Fibroblast of lung (primary cell): Measurements from ENCODE around the gene CAMK2G. TPM values are rescaled to one million over a fixed set of nuclear protein-coding genes. Genes with fewer than 3 reads are reported as not detected.

ENCODE experiments used
- DNase-seq, 2 donors: peaks; one replicate each; pipeline versions ENCODE4 v3.0.0 to v3.0.0-alpha.2; 2010; ENCODE audit warnings: low read depth in 2 of 2
- H2AFZ ChIP-seq: 2 replicates; pipeline ENCODE4 v1.5.1; 2012; ENCODE audit warnings: low read length, control low read depth, inconsistent platforms
- H3K27ac ChIP-seq: 2 replicates; pipeline ENCODE4 v1.5.1; 2011; ENCODE audit warnings: low read length, control low read depth; ENCODE audit not compliant: insufficient read depth
- H3K27me3 ChIP-seq: 2 replicates; pipeline ENCODE4 v1.5.1; 2011; ENCODE audit warnings: mild to moderate bottlenecking, low read length; ENCODE audit not compliant: control insufficient read depth, insufficient read depth
- H3K36me3 ChIP-seq: 2 replicates; pipeline ENCODE4 v1.5.1; 2011; ENCODE audit warnings: low read length; ENCODE audit not compliant: control insufficient read depth, insufficient read depth
- H3K4me1 ChIP-seq: 2 replicates; pipeline ENCODE4 v1.5.1; 2011; ENCODE audit warnings: low read length; ENCODE audit not compliant: control insufficient read depth, insufficient read depth; ENCODE audit errors: extremely low read depth
- H3K4me2 ChIP-seq: 2 replicates; pipeline ENCODE4 v1.5.1; 2011; ENCODE audit warnings: low read length, control low read depth; ENCODE audit not compliant: insufficient read depth; ENCODE audit errors: extremely low read depth
- H3K4me3 ChIP-seq, 4 experiments: fragments of 200-600 bp in 1 of 4; sonication (generic) in 1 of 4; replicated peaks in 1 of 4; 2 replicates each; pipeline ENCODE4 v1.5.1; 2011 to 2016; ENCODE audit warnings: low read length in 4 of 4, low read depth in 3 of 4, mild to moderate bottlenecking in 3 of 4, control low read depth in 2 of 4, inconsistent platforms in 1 of 4, mixed read lengths in 1 of 4; ENCODE audit not compliant: insufficient read depth in 1 of 4; ENCODE audit errors: control extremely low read depth in 1 of 4
- H3K79me2 ChIP-seq: 2 replicates; pipeline ENCODE4 v1.5.1; 2012; ENCODE audit warnings: mild to moderate bottlenecking, low read length, inconsistent platforms; ENCODE audit not compliant: control insufficient read depth, insufficient read depth
- H3K9ac ChIP-seq: 2 replicates; pipeline ENCODE4 v1.5.1; 2011; ENCODE audit warnings: mild to moderate bottlenecking, low read length, control low read depth; ENCODE audit not compliant: insufficient read depth
- H3K9me3 ChIP-seq: 2 replicates; pipeline ENCODE4 v1.5.1; 2012; ENCODE audit warnings: low read depth, low read length; ENCODE audit not compliant: control insufficient read depth, insufficient read depth
- H4K20me1 ChIP-seq: 2 replicates; pipeline ENCODE4 v1.5.1; 2011; ENCODE audit warnings: low read length; ENCODE audit not compliant: control insufficient read depth, insufficient read depth; ENCODE audit errors: extremely low read depth
- EZH2 ChIP-seq: IDR thresholded peaks from 2 replicates; pipeline ENCODE4 v1.5.1; 2012; ENCODE audit warnings: low read length, control low read depth, mild to moderate bottlenecking; ENCODE audit errors: missing control alignments
- polyA plus RNA-seq, 2 donors: library from polyadenylated mRNA; depleted of rRNA in 1 of 2; stranded (reverse) in 1 of 2; unstranded in 1 of 2; fragments of >200 nt; gene quantifications; 2 replicates each; pipeline ENCODE4 v1.2.1, GENCODE V29; 2011 to 2012; ENCODE audit warnings: missing spikeins in 1 of 2
- total RNA-seq: library from RNA; depleted of rRNA; stranded (reverse); fragments of >200 nt; gene quantifications from 2 replicates; pipeline ENCODE4 v1.2.1, GENCODE V29; 2014
- TF ChIP-seq, protein P1 (sequence below), 2 donors: IDR thresholded peaks in 1 of 2; conservative IDR thresholded peaks in 1 of 2; 1 replicate in 1 of 2; 2 replicates in 1 of 2; pipeline ENCODE4 v1.5.1; 2011 to 2012; ENCODE audit warnings: low read length in 2 of 2, control low read depth in 1 of 2, inconsistent platforms in 1 of 2, low read depth in 1 of 2, mild to moderate bottlenecking in 1 of 2

The CAMK2G gene
- total and polyA plus RNA-seq, 2 donors (not counting 1 experiment from before 2014, with no cell fraction given) = 25.9 to 32.2 TPM

DNA sequence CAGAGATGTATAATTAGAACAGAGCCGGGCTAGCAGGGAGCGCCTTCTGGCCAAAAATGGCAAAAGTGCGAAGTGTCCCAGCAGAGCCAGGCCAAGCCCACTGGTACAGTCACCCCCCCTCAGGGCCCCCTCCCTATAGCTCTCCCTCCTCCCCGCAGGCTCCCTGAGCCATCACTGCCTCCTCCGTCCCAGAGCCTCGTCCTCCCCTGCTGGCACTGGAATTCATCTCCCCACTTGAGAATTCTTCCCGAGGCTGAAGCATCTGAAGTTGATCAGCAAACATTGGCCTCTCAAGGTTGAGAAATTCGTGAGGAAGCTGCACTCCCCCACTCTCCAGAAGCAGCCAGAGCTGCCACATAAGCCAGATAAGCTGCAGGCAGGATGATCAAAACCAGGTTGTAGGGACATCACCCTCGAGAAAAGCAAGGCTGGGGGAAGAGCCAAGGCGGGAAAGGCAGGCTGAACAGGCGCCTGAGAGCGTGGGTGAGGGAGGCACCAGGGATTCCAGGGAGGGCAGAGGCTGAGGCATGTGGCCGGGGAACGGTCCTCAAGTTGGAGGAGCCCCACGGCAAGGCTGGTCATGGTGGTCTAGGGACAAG is 23.4 kb downstream of the CAMK2G start:
- Histone ChIP-seq H2AFZ (no peak overlapping the region), H3K36me3 (peaks cover 11% of the 10 kb centered on the region), H3K9ac (no peak overlapping the region), H3K4me3 (no peak overlapping the region), H3K9me3 (no peaks in the 10 kb centered on the region), H3K27ac (no peak overlapping the region), H3K4me2 (no peak overlapping the region), H3K27me3 (no peaks in the 10 kb centered on the region), H3K4me1 (peaks cover 8% of the 10 kb centered on the region), H4K20me1 (no peaks in the 10 kb centered on the region), H3K79me2 (no peaks in the 10 kb centered on the region)
- TF ChIP-seq EZH2 = no peak
- TF ChIP-seq, protein P1, sequence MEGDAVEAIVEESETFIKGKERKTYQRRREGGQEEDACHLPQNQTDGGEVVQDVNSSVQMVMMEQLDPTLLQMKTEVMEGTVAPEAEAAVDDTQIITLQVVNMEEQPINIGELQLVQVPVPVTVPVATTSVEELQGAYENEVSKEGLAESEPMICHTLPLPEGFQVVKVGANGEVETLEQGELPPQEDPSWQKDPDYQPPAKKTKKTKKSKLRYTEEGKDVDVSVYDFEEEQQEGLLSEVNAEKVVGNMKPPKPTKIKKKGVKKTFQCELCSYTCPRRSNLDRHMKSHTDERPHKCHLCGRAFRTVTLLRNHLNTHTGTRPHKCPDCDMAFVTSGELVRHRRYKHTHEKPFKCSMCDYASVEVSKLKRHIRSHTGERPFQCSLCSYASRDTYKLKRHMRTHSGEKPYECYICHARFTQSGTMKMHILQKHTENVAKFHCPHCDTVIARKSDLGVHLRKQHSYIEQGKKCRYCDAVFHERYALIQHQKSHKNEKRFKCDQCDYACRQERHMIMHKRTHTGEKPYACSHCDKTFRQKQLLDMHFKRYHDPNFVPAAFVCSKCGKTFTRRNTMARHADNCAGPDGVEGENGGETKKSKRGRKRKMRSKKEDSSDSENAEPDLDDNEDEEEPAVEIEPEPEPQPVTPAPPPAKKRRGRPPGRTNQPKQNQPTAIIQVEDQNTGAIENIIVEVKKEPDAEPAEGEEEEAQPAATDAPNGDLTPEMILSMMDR (conservative IDR thresholded peaks at IDR 0.05 in 1 of 2, IDR thresholded peaks at IDR 0.05 in 1 of 2; ENCODE audit: low read depth in 1 of 2, low read length in 2 of 2) = no peak
- peak in 1 of 2 donors; percentile 67 for DNase-seq

DNA sequence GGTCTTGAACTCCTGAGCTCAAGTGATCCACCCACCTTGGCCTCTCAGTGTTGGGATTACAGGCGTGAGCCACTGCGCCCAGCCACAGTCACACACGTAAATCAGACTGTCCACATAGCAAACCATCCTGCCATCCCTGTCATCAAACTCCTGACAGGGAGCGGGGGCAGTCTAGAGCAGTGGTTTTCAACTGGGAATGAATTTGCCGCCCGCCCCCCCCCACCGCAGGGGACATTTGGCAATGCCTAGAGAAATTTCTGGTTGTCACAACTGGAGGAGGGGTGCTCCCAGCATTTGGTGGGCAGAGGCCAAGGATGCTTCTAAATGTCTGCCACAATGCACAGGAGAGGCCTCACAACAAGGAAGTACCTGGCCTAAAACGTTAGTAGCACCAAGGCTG is 24.1 kb downstream of the CAMK2G start:
- TF ChIP-seq, protein P1 (conservative IDR thresholded peaks at IDR 0.05 in 1 of 2, IDR thresholded peaks at IDR 0.05 in 1 of 2; ENCODE audit: low read depth in 1 of 2, low read length in 2 of 2) = no peak
- TF ChIP-seq EZH2 = no peak
- H3K9me3 ChIP-seq = no peaks in the 10 kb centered on the region
- H4K20me1 ChIP-seq = no peaks in the 10 kb centered on the region
- H3K27me3 ChIP-seq = no peaks in the 10 kb centered on the region
- no peak overlapping the region for H3K27ac ChIP-seq
- no peak overlapping the region for H3K4me3 ChIP-seq
- H3K79me2 ChIP-seq = no peaks in the 10 kb centered on the region
- no peak for DNase-seq
- peaks cover 10% of the 10 kb centered on the region for H3K36me3 ChIP-seq
- no peak overlapping the region for H3K9ac ChIP-seq
- no peak overlapping the region for H2AFZ ChIP-seq
- no peak overlapping the region for H3K4me2 ChIP-seq
- peaks cover 8% of the 10 kb centered on the region for H3K4me1 ChIP-seq

DNA sequence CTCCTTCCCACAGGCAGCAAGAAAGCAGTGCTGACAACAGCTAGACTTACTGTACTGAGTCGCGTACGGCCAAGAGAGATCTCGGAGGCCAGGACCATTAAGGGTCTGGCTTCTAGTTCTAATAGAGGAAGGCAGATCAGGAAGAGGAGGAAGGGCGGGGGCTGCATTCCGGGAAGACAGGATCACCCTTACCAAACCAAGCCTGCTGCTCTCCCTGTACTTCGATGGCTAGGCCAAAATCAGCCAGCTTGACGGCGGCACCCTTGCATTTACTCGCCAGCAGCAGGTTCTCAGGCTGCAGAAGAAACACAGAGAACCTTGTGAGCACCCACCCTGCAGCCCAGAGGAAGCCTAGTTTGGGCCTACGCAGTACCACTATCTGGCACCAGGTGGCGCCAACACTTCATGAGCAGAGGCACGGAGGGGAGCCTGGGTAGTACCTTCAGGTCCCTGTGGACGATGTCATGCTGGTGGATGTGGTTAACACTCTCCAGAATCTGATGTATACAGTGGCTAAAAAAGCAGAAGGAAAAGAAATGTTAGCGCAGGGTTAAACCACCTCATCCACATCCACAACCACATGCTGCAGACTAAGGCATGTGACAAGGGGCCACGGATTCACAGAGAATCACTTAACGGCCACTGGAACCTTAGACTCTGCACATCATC is 25.4 kb downstream of the CAMK2G start:
- Histone ChIP-seq H3K4me2 (no peak overlapping the region), H3K27me3 (no peaks in the 10 kb centered on the region), H3K27ac (no peak overlapping the region), H4K20me1 (no peaks in the 10 kb centered on the region), H3K79me2 (no peaks in the 10 kb centered on the region), H2AFZ (no peak overlapping the region), H3K36me3 (peaks cover 10% of the 10 kb centered on the region), H3K4me3 (no peak overlapping the region), H3K9me3 (no peaks in the 10 kb centered on the region), H3K4me1 (peaks cover 8% of the 10 kb centered on the region), H3K9ac (no peak overlapping the region)
- TF ChIP-seq, protein P1 (conservative IDR thresholded peaks at IDR 0.05 in 1 of 2, IDR thresholded peaks at IDR 0.05 in 1 of 2; ENCODE audit: low read depth in 1 of 2, low read length in 2 of 2) = peak; percentile 97 to 99
- no peak for TF ChIP-seq EZH2
- DNase-seq = peak; percentile 65 to 79
